Astrocyte (in vitro differentiated cells and primary cell): ENCODE measurements around the gene CEACAM21. TPM values are rescaled to one million over a fixed set of nuclear protein-coding genes. Genes with fewer than 3 reads are reported as not detected.

Experiments used
- DNase-seq: peaks from one replicate; pipeline ENCODE4 v3.0.0-alpha.2; 2010; ENCODE audit warnings: low read depth
- FAIRE-seq: peaks from 2 replicates; lab custom pipeline; 2011; peaks lifted over from hg19 to GRCh38; lab: Jason Lieb, UNC
- H2AFZ ChIP-seq: 2 replicates; pipeline ENCODE4 v1.6.0; 2012; ENCODE audit warnings: low read depth, low read length, inconsistent platforms
- H3K27ac ChIP-seq: 2 replicates; pipeline ENCODE4 v1.5.1; 2011; ENCODE audit warnings: low read depth, low read length, inconsistent platforms
- H3K27me3 ChIP-seq: 2 replicates; pipeline ENCODE4 v1.6.0; 2011; ENCODE audit warnings: low read length, inconsistent platforms; ENCODE audit not compliant: insufficient read depth
- H3K36me3 ChIP-seq: 2 replicates; pipeline ENCODE4 v1.5.1; 2011; ENCODE audit warnings: low read length, inconsistent platforms; ENCODE audit not compliant: insufficient read depth
- H3K4me1 ChIP-seq: 2 replicates; pipeline ENCODE4 v1.5.1; 2011; ENCODE audit warnings: low read length, inconsistent platforms; ENCODE audit not compliant: insufficient read depth
- H3K4me2 ChIP-seq: 2 replicates; pipeline ENCODE4 v1.6.0; 2012; ENCODE audit warnings: low read length, inconsistent platforms
- H3K4me3 ChIP-seq: 2 replicates; pipeline ENCODE4 v1.5.1; 2011; ENCODE audit warnings: low read depth, mild to moderate bottlenecking, low read length, inconsistent platforms; ENCODE audit not compliant: insufficient read depth
- H3K79me2 ChIP-seq: 2 replicates; pipeline ENCODE4 v1.6.0; 2012; ENCODE audit warnings: mild to moderate bottlenecking, low read length, inconsistent platforms; ENCODE audit not compliant: insufficient read depth
- H3K9ac ChIP-seq: 2 replicates; pipeline ENCODE4 v1.6.0; 2012; ENCODE audit warnings: mild to moderate bottlenecking, low read length, inconsistent platforms
- H3K9me3 ChIP-seq: 2 replicates; pipeline ENCODE4 v1.5.1; 2012; ENCODE audit warnings: low read depth, mild to moderate bottlenecking, low read length, inconsistent platforms; ENCODE audit not compliant: insufficient read depth
- H4K20me1 ChIP-seq: 2 replicates; pipeline ENCODE4 v1.6.0; 2012; ENCODE audit warnings: low read length, inconsistent platforms; ENCODE audit not compliant: insufficient read depth
- H3K27ac Mint-ChIP-seq: one replicate; pipeline ENCODE4 v1.8.0; 2021; ENCODE audit warnings: mild to moderate bottlenecking, mixed read lengths; ENCODE audit not compliant: unreplicated experiment
- H3K27me3 Mint-ChIP-seq: one replicate; pipeline ENCODE4 v1.8.0; 2021; ENCODE audit warnings: low read depth, mixed read lengths; ENCODE audit not compliant: unreplicated experiment
- H3K36me3 Mint-ChIP-seq: one replicate; pipeline ENCODE4 v1.8.0; 2021; ENCODE audit warnings: low read depth, mixed read lengths; ENCODE audit not compliant: unreplicated experiment
- H3K4me1 Mint-ChIP-seq: one replicate; pipeline ENCODE4 v1.8.0; 2021; ENCODE audit warnings: low read depth, mixed read lengths; ENCODE audit not compliant: unreplicated experiment
- H3K4me3 Mint-ChIP-seq: one replicate; pipeline ENCODE4 v1.8.0; 2021; ENCODE audit warnings: mild to moderate bottlenecking, moderate library complexity, mixed read lengths; ENCODE audit not compliant: unreplicated experiment
- H3K9me3 Mint-ChIP-seq: one replicate; pipeline ENCODE4 v1.8.0; 2021; ENCODE audit warnings: mild to moderate bottlenecking, mixed read lengths; ENCODE audit not compliant: unreplicated experiment
- CTCF ChIP-seq: IDR thresholded peaks from 2 replicates; pipeline ENCODE4 v1.5.1; 2011; ENCODE audit warnings: low read depth, mild to moderate bottlenecking, inconsistent platforms, low read length, moderate library complexity; ENCODE audit not compliant: insufficient read depth
- EZH2 ChIP-seq: IDR thresholded peaks from 2 replicates; pipeline ENCODE4 v1.6.1; 2012; ENCODE audit warnings: mild to moderate bottlenecking, low read length, inconsistent platforms; ENCODE audit not compliant: insufficient read depth
- total RNA-seq: library from RNA; stranded (reverse); gene quantifications from 2 replicates; pipeline ENCODE4 v1.2.1, GENCODE V29; 2021

The CEACAM21 gene
- total RNA-seq, 1 donor from 2014 or later = 2.4 TPM

DNA sequence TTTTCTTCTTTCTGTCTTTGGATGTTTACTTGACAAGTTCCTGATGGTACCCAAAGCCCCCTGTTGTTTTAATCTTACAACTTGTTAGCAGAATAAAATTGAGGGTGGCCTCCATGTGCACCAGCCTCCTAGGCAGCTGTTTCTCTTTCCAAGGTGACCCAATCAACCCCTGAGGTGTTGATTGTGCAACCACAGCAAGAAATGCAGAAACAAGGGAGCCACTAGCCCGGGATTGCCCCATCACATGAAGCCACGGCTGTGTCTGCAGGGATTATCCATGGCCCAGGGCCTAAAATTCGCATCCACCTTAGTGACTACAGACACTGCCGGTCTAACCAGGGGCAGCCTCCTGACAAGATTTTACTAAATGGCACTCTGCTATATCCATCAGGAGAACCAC lies 36.5 kb downstream of the CEACAM21 start:
- H3K4me1 Mint-ChIP-seq = no peaks in the 10 kb centered on the region
- H3K27ac ChIP-seq = no peak overlapping the region
- DNase-seq (no peak), FAIRE-seq (no peak)
- no peak overlapping the region for H2AFZ ChIP-seq
- no peak overlapping the region for H3K27ac Mint-ChIP-seq
- H3K36me3 Mint-ChIP-seq = no peaks in the 10 kb centered on the region
- H3K4me3 Mint-ChIP-seq = no peak overlapping the region
- no peak overlapping the region for H3K9ac ChIP-seq
- no peaks in the 10 kb centered on the region for H3K36me3 ChIP-seq
- no peak overlapping the region for H3K4me3 ChIP-seq
- no peaks in the 10 kb centered on the region for H3K79me2 ChIP-seq
- no peaks in the 10 kb centered on the region for H3K27me3 ChIP-seq
- TF ChIP-seq EZH2 (no peak), CTCF (no peak)
- H3K27me3 Mint-ChIP-seq = peaks cover 74% of the 10 kb centered on the region
- no peak overlapping the region for H3K4me2 ChIP-seq
- no peaks in the 10 kb centered on the region for H3K4me1 ChIP-seq
- no peaks in the 10 kb centered on the region for H4K20me1 ChIP-seq
- no peaks in the 10 kb centered on the region for H3K9me3 Mint-ChIP-seq
- no peaks in the 10 kb centered on the region for H3K9me3 ChIP-seq

DNA sequence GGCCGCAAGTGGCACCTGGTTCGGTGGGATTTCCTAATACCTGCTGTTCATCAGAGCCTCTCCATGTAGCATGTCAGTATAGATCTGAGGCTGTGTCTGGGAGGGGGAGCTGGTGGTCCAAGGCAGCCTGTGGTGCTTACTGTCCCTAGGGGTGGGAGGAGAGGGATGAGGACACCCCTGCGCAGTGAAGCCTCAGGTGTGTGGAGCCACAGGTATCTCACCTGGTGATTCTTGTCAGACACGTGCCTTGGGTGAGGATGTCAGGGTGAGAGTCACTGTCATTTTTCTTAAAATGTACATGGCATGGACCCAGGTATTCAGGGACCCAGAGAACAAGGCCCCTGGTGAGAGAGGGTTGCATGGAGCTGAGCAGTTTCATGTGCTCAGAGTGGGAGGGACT lies 39.2 kb downstream of the CEACAM21 start:
- H3K27me3 Mint-ChIP-seq = peaks cover 63% of the 10 kb centered on the region
- no peaks in the 10 kb centered on the region for H3K4me1 Mint-ChIP-seq
- Histone ChIP-seq H3K4me3 (no peak overlapping the region), H3K79me2 (no peaks in the 10 kb centered on the region), H3K9me3 (no peaks in the 10 kb centered on the region), H3K36me3 (no peaks in the 10 kb centered on the region), H3K27ac (no peak overlapping the region), H3K27me3 (no peaks in the 10 kb centered on the region), H3K4me2 (no peak overlapping the region), H3K4me1 (no peaks in the 10 kb centered on the region), H3K9ac (no peak overlapping the region), H4K20me1 (no peaks in the 10 kb centered on the region), H2AFZ (no peak overlapping the region)
- TF ChIP-seq CTCF (no peak), EZH2 (no peak)
- H3K4me3 Mint-ChIP-seq = no peak overlapping the region
- no peaks in the 10 kb centered on the region for H3K36me3 Mint-ChIP-seq
- H3K27ac Mint-ChIP-seq = no peak overlapping the region
- FAIRE-seq (no peak), DNase-seq (no peak)
- H3K9me3 Mint-ChIP-seq = no peaks in the 10 kb centered on the region

DNA sequence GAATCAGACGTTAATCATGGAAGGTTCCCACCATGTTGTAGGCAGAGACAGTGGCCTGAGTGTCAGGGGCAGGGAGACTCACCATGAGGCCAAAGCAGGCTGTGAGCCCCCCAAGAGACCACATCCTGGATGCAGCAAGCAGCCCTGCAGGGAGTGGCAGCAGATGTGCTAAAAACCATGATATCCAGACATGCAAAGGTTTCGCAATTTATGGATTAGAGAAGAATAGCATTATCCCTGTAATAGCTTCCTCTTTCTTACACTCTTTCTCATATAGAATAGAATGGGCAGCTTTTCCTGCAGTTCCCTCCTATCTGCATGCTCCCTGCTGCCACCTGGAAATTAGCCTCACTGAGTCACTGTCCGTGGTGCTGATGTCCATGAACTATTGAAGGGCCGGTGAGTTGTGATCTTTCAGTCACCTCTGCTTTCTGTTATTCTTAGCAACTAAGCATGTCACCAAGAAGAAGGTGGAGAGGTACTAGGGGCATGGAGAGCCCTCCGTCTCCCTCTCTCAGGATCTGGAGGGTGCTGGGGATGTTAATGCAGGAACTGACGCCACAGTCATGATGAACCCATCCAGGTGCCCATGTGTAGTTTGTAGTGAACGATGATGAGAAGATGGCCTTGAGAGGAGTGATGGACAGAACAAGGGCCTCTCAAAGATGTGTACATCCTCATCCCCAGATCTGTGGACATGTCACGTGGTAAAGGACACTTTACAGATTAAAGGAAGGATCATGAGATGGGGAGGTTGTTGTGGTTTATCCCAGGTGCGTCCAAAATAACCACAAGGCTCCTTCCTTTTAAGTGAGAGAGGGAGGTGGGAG lies 41.0 kb downstream of the CEACAM21 start:
- Histone ChIP-seq H3K36me3 (no peaks in the 10 kb centered on the region), H3K4me1 (no peaks in the 10 kb centered on the region), H3K4me2 (no peak overlapping the region), H3K9ac (no peak overlapping the region), H3K9me3 (no peaks in the 10 kb centered on the region), H3K4me3 (no peak overlapping the region), H3K79me2 (no peaks in the 10 kb centered on the region), H3K27me3 (no peaks in the 10 kb centered on the region), H2AFZ (no peak overlapping the region), H3K27ac (no peak overlapping the region), H4K20me1 (no peaks in the 10 kb centered on the region)
- TF ChIP-seq EZH2 (no peak), CTCF (no peak)
- Mint-ChIP-seq H3K27me3 (peaks cover 57% of the 10 kb centered on the region), H3K27ac (no peak overlapping the region), H3K4me1 (no peaks in the 10 kb centered on the region), H3K36me3 (no peaks in the 10 kb centered on the region), H3K9me3 (no peaks in the 10 kb centered on the region), H3K4me3 (no peak overlapping the region)
- FAIRE-seq = no peak
- DNase-seq = no peak
